ENCODE data around the gene DLAT. TPM values are rescaled to one million over a fixed set of nuclear protein-coding genes. Genes with fewer than 3 reads are reported as not detected.
"Not testable (repeated sequence)": the region's sequence is repeated elsewhere in the genome, so short reads cannot be mapped to it uniquely, and the experiment has no call there.

Gene DLAT
- total RNA-seq, 1 experiment from 2014 or later: 102 TPM

GRCh38 chr11:112048256-112048655 is 23.0 kb downstream of the DLAT start:
- H3K27me3 ChIP-seq (ENCODE audit: low read length); CTCF ChIA-PET; H3K4me1 ChIP-seq (ENCODE audit: insufficient read depth, low read length); H3F3A ChIP-seq (ENCODE audit: low read length, unreplicated experiment); H4K20me1 ChIP-seq (ENCODE audit: low read length); BruUV-seq (replicated peaks); ATAC-seq; H3K27ac ChIP-seq (ENCODE audit: low read length); H3K4me2 ChIP-seq (ENCODE audit: low read length); H3K9me3 ChIP-seq (ENCODE audit: low read length); intact Hi-C loops (cut with micrococcal nuclease); H3K4me3 ChIP-seq (ENCODE audit: low read length); H2AFZ ChIP-seq (ENCODE audit: low read length); H3K9ac ChIP-seq (ENCODE audit: low read length); H3K9me2 ChIP-seq (replicated peaks; ENCODE audit: low read length); DNase-seq: not testable (repeated sequence)
- H3K36me3 ChIP-seq (ENCODE audit: low read depth, low read length): peaks cover 71% of the 10 kb centered on the region
- peaks cover 11% of the 10 kb centered on the region; the same call in 1 of the 2 replicates for H3K79me2 ChIP-seq (ENCODE audit: low read length)
- POLR2A ChIA-PET (ENCODE audit: unreplicated experiment): interaction anchor here (0.6 to 0.7 kb wide), 2 partner anchors 25 to 1242 kb away, joined by 7 to 15 read pairs; no protein-coding TSS in a partner anchor

GRCh38 chr11:112049777-112050176 is 24.6 kb downstream of the DLAT start:
- 0 out of 2 replicates have a peak, but pooled peaks cover 4% of the 10 kb centered on the region for H3K4me1 ChIP-seq (ENCODE audit: insufficient read depth, low read length)
- no peak overlapping the region for H2AFZ ChIP-seq (ENCODE audit: low read length)
- CTCF ChIA-PET: no interaction called here
- intact Hi-C loops (cut with micrococcal nuclease): no loop called here
- POLR2A ChIA-PET (ENCODE audit: unreplicated experiment): no interaction called here
- H3K79me2 ChIP-seq (ENCODE audit: low read length): peaks cover 11% of the 10 kb centered on the region; the same call in 1 of the 2 replicates
- H3K9me2 ChIP-seq (replicated peaks; ENCODE audit: low read length): no peaks in the 10 kb centered on the region
- TF ChIP-seq CTCF (conservative IDR thresholded peaks at IDR 0.05; ENCODE audit: low read depth, low read length): no peak
- TF ChIP-seq EZH2 (IDR thresholded peaks at IDR 0.05; ENCODE audit: low read length, unreplicated experiment): no peak
- TF ChIP-seq EZH2phosphoT487 (IDR thresholded peaks at IDR 0.05; ENCODE audit: borderline replicate concordance, low read length): no peak
- no TSS peak for BruUV-seq (replicated peaks)
- no peaks in the 10 kb centered on the region for H3F3A ChIP-seq (ENCODE audit: low read length, unreplicated experiment)
- no peaks in the 10 kb centered on the region for H4K20me1 ChIP-seq (ENCODE audit: low read length)
- no peaks in the 10 kb centered on the region for H3K27me3 ChIP-seq (ENCODE audit: low read length)
- ATAC-seq: no peak
- no peak overlapping the region for H3K27ac ChIP-seq (ENCODE audit: low read length)
- H3K4me2 ChIP-seq (ENCODE audit: low read length): no peak overlapping the region
- H3K9ac ChIP-seq (ENCODE audit: low read length): no peak overlapping the region
- DNase-seq: no peak
- H3K36me3 ChIP-seq (ENCODE audit: low read depth, low read length): peaks cover 68% of the 10 kb centered on the region
- H3K9me3 ChIP-seq (ENCODE audit: low read length): no peaks in the 10 kb centered on the region
- no peak overlapping the region for H3K4me3 ChIP-seq (ENCODE audit: low read length)

GRCh38 chr11:112050721-112051120 is 25.5 kb downstream of the DLAT start:
- DNase-seq (no peak), ATAC-seq (no peak)
- intact Hi-C loops (cut with micrococcal nuclease): no loop called here
- Histone ChIP-seq H3K4me2 (ENCODE audit: low read length) (no peak overlapping the region), H3K27me3 (ENCODE audit: low read length) (no peaks in the 10 kb centered on the region), H2AFZ (ENCODE audit: low read length) (no peak overlapping the region), H3K79me2 (ENCODE audit: low read length) (peaks cover 11% of the 10 kb centered on the region; the same call in 1 of the 2 replicates), H3K9me3 (ENCODE audit: low read length) (no peaks in the 10 kb centered on the region), H3K27ac (ENCODE audit: low read length) (no peak overlapping the region), H3K9ac (ENCODE audit: low read length) (no peak overlapping the region), H3K4me1 (ENCODE audit: insufficient read depth, low read length) (0 out of 2 replicates have a peak, but pooled peaks cover 4% of the 10 kb centered on the region), H4K20me1 (ENCODE audit: low read length) (no peaks in the 10 kb centered on the region), H3F3A (ENCODE audit: low read length, unreplicated experiment) (no peaks in the 10 kb centered on the region), H3K9me2 (replicated peaks; ENCODE audit: low read length) (no peaks in the 10 kb centered on the region), H3K36me3 (ENCODE audit: low read depth, low read length) (peaks cover 62% of the 10 kb centered on the region), H3K4me3 (ENCODE audit: low read length) (no peak overlapping the region)
- no TSS peak for BruUV-seq (replicated peaks)
- TF ChIP-seq EZH2 (IDR thresholded peaks at IDR 0.05; ENCODE audit: low read length, unreplicated experiment) (no peak), EZH2phosphoT487 (IDR thresholded peaks at IDR 0.05; ENCODE audit: borderline replicate concordance, low read length) (no peak), CTCF (conservative IDR thresholded peaks at IDR 0.05; ENCODE audit: low read depth, low read length) (no peak)
- ChIA-PET CTCF (no interaction called here), POLR2A (ENCODE audit: unreplicated experiment) (no interaction called here)

All from PC-3 (cell line).